Esophagus mucosa (tissue), 1 donor: Measurements from ENCODE around the gene GPR152. TPM values are rescaled to one million over a fixed set of nuclear protein-coding genes. Genes with fewer than 3 reads are reported as not detected.
A peak's percentile ranks its signal among the peaks of the same experiment; 100 is the strongest.
"Not testable (repeated sequence)": the region's sequence is repeated elsewhere in the genome, so short reads cannot be mapped to it uniquely, and the experiment has no call there.

Source experiments
- ATAC-seq: fragments of 200-7000 bp; cut with Tn5 transposase; one replicate; pipeline ENCODE4 v1.9.1; 2020
- total RNA-seq: library from RNA; stranded (reverse); gene quantifications from one replicate; pipeline ENCODE4 v1.2.4, GENCODE V29; 2023
- donor health status: DM: yes; HTN: yes; CAD: no.

GPR152 gene
- total RNA-seq, 1 donor from 2014 or later, result not detected

GRCh38 chr11:67409261-67409666 lies 43.3 kb downstream of the GPR152 start:
- ATAC-seq, result peak; percentile 17

DNA sequence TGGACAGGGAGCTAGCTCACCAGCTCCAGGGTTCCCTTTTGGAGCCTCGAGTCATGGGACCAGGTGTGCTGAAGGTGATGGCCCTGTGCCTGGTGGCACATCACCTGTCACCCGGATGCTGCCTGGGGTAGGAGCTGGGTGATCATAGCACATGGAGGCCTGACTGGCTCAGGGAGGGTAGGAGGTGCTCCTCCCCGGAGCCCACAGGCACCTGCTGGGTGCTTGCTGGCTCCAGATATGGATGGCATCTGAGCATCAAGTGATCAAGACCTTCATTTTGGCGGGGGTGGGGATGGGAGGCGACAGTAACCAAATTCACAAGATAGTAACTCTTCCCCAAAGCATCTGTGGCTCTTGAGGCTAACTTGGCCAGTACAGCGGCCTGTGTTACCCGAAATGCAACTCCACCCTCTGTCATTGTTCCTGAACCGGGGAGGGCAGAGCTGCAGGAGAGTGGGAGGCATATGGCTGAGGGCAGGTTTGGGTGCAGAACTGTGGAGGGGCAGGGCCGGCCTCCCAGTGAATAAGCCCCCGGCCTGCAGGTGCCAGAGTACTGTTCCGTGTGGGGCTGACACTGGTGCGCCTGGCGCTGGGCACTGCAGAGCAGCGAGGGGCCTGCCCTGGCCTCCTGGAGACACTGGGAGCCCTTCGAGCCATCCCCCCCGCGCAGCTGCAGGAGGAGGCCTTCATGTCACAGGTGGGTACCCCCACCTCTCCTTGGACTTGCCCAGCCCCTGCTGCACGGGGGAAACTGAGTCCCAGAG lies 43.9 kb downstream of the GPR152 start:
- no peak for ATAC-seq

DNA sequence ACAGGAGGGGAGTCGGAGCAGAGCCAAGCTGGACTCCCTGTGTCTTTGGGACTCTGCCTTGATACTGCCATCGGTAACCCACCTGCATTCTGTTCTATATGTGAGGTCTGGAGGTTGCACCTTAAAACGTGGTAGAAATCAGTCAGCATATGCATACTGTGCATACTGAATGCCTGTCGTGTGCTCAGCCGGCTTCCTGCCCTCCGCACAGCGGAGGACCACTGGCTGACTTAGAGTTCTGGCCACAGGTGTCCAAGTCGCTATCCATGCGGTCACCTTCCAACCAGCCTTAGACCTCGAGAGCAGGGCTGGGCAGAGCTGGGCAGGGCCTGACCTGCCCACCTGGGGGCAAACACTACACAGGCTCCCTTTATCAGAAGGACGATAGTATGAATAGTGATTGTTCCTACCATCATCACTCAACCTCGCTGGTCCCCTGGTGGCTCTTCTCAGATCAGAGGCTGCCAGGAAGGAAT lies 44.8 kb downstream of the GPR152 start:
- ATAC-seq, result no peak

- ATAC-seq, result no peak
Observed at GRCh38 chr11:67406969-67407687, 45.4 kb downstream of the GPR152 start.

- ATAC-seq, result no peak
Observed at GRCh38 chr11:67406420-67406968, 46.0 kb downstream of the GPR152 start.

DNA sequence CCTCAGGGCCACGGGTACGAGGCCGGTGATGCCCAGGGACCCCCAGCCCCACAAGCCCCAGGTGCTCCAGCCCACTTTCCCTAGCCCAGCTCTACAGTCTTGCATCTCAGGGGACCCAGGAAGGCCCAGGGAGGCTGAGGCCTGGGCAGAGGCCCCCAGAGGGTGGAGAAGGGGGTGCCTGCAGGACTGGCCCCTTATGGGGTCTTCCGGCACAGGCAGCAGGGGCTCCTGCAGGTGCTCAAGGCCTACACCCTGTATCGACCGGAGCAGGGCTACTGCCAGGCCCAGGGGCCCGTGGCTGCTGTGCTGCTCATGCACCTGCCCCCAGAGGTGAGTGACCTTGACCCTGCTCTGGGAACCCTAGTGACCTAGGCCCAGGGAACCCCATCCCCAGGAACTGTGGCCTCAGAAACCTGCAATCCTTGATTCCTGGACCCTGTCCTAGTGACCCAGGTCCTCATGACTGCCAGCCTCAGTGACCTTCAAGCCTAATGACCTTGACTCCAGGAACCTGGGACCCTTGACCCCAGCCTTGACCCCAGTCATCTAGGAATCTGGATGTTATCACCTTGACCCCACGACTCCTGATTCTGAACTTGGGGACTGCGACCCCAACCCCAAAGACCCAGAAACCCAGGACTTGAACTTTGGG lies 46.7 kb downstream of the GPR152 start:
- ATAC-seq, result no peak

DNA sequence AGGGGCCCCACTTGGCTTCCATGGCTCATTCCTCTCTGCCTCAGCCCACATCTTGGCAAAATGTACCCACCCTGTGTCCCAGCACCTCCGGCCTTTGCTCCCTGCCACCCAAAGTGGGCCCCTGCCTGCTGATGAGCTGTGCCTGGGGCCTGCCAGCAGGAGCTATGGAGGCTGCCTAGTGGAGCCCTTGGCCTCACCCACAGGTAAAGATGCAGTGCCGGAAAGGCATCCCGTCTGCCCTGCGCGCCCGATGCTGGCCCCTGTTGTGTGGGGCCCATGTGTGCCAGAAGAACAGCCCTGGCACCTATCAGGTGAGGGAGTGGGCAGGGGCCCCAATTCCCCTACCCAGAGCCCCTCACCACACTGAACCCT lies 47.3 kb downstream of the GPR152 start:
- ATAC-seq, result no peak

GRCh38 chr11:67404515-67405195 lies 47.9 kb downstream of the GPR152 start:
- ATAC-seq, result no peak

- ATAC-seq, result not testable (repeated sequence)
Observed at GRCh38 chr11:67403085-67403484, 49.4 kb downstream of the GPR152 start.

DNA sequence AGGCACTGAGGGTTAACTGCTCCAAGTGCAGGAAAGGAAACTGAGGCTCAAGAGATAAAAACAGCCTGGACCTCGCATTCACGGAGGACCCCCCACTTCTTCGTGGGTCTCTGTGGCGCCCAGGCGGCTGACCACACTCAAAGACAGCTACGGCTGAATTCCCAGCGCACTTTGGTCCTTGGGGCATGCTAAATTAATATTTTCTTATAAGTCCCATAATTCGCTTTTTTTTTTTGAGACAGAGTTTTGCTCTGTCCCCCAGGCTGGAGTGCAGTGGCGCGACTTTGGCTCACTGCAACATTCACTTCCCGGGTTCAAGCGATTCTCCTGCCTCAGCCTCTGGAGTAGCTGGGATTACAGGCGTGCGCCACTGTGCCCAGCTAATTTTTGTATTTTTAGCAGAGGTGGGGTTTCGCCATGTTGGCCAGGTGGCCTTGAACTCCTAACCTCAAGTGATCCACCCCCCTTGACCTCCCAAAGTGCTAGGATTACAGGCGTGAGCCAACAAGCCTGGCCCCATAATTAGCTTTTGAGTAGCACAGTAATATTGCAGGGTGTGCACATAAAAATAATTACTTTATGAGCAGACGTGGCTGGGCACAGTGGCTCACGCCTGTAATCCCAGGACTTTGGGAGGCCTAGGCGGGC lies 50.2 kb downstream of the GPR152 start:
- not testable (repeated sequence) for ATAC-seq

DNA sequence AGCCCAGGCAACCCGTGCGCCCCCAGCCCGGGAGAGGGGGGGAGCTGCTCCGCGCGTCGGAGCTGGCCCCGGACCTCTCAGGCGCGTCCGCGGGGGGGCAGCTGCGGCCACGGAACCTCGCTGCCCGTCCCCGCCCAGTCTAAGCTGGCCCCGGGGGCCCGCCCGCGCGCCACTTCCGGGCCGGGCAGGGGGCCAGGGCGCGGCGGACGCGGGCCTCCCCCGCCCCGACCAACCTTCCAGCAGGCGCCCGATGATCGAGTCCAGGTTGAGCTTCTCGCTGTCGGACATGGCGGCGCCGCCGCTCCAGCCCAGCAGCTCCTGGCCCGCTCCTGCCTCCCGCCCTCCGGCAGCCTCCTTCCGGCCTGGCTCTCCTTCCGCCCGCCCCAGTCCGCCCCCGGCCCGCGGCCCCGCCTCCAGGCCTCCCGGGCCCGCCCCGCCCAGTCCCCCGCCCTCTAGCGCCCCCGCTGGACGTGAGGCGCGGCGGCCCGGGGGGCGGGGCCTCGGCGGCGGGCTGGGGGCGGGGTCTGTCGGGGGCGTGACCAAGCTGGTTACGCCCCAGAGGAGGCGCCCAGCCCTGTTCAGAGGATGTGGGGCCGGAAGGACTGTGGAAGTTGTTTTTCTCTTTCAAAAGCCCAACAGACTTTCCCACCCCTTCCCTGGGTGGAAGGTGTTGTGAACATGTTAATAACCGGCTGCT lies 50.9 kb downstream of the GPR152 start, which contains the start of gene PPP1CA:
TSS of gene PPP1CA (minus strand) at position 364 of the 697 bp plus-strand sequence. CDS start at position 288, 76 bp downstream.
- peak; percentile 89 for ATAC-seq

Other genes with a start within 250 kb of the GPR152 start
- 61.6 TPM for gene GRK2, start 186.3 kb downstream of the GPR152 start, total RNA-seq
- 45.2 TPM for gene ANKRD13D, start 163.4 kb downstream of the GPR152 start, total RNA-seq
- 78.4 TPM for gene SSH3, start 149.2 kb downstream of the GPR152 start, total RNA-seq
- gene POLD4, start 99.2 kb downstream of the GPR152 start, total RNA-seq, result 61.7 TPM
- gene CLCF1, start 79.1 kb downstream of the GPR152 start, total RNA-seq, result 1.6 TPM
- 15.3 TPM for gene RAD9A, start 60.7 kb downstream of the GPR152 start, total RNA-seq
- 188 TPM for gene PPP1CA, start 50.9 kb downstream of the GPR152 start, total RNA-seq
- gene TBC1D10C, start 48.6 kb downstream of the GPR152 start, total RNA-seq, result 1.5 TPM
- gene CARNS1, start 37.1 kb downstream of the GPR152 start, total RNA-seq, result 0.20 TPM
- 95.0 TPM for gene RPS6KB2, start 24.2 kb downstream of the GPR152 start, total RNA-seq
- 2.5 TPM for gene PTPRCAP, start 15.0 kb downstream of the GPR152 start, total RNA-seq
- 74.0 TPM for gene CORO1B, start 9.3 kb downstream of the GPR152 start, total RNA-seq
- gene CABP4, start 2.6 kb upstream of the GPR152 start, total RNA-seq, result 0.24 TPM
- gene TMEM134, start 16.5 kb upstream of the GPR152 start, total RNA-seq, result 135 TPM
- 23.5 TPM for gene AIP, start 30.3 kb upstream of the GPR152 start, total RNA-seq
- gene PITPNM1, start 52.6 kb upstream of the GPR152 start, total RNA-seq, result 36.5 TPM
- 34.8 TPM for gene CDK2AP2, start 55.4 kb upstream of the GPR152 start, total RNA-seq
- not detected for gene CABP2, start 70.7 kb upstream of the GPR152 start, total RNA-seq
- gene GSTP1, start 131.1 kb upstream of the GPR152 start, total RNA-seq, result 2,342 TPM
- 140 TPM for gene NDUFV1, start 154.2 kb upstream of the GPR152 start, total RNA-seq
- gene NUDT8, start 177.2 kb upstream of the GPR152 start, total RNA-seq, result 56.0 TPM
- gene TBX10, start 187.0 kb upstream of the GPR152 start, total RNA-seq, result not detected
- gene ACY3, start 198.0 kb upstream of the GPR152 start, total RNA-seq, result 0.20 TPM
- gene ALDH3B2, start 221.9 kb upstream of the GPR152 start, total RNA-seq, result 206 TPM